GM12891 (cell line): Measurements from ENCODE around the gene FXYD6.

Experiments used
- DNase-seq: peaks from one replicate; pipeline ENCODE4 v3.0.0; 2011; ENCODE audit warnings: low spot score; ENCODE audit not compliant: insufficient read length
- FAIRE-seq: peaks from 2 replicates; lab custom pipeline; 2011; peaks lifted over from hg19 to GRCh38; lab: Jason Lieb, UNC
- PAX5 ChIP-seq: IDR thresholded peaks from 2 replicates; pipeline ENCODE4 v1.6.1; 2011; ENCODE audit warnings: low read length, moderate library complexity, mild to moderate bottlenecking; ENCODE audit not compliant: insufficient read depth, severe bottlenecking
- POLR2A ChIP-seq: IDR thresholded peaks from 2 replicates; pipeline ENCODE4 v1.6.1; 2011; ENCODE audit warnings: low read depth, low read length, control low read depth
- POLR2AphosphoS5 ChIP-seq: IDR thresholded peaks from 2 replicates; pipeline ENCODE4 v1.6.1; 2011; ENCODE audit warnings: low read depth, low read length, control low read depth
- POU2F2 ChIP-seq: IDR thresholded peaks from 2 replicates; pipeline ENCODE4 v1.6.1; 2011; ENCODE audit warnings: low read depth, mild to moderate bottlenecking, control low read depth, low read length, moderate library complexity
- SPI1 ChIP-seq: IDR thresholded peaks from 2 replicates; pipeline ENCODE4 v1.6.1; 2011; ENCODE audit warnings: low read depth, low read length, control low read depth
- TAF1 ChIP-seq: IDR thresholded peaks from 2 replicates; pipeline ENCODE4 v1.6.1; 2011; ENCODE audit warnings: low read depth, low read length, control low read depth

FXYD6 gene

GRCh38 chr11:117911694-117912093 lies 35.2 kb upstream of the FXYD6 start:
- TF ChIP-seq POLR2AphosphoS5 (no peak), TAF1 (no peak), SPI1 (no peak), POLR2A (no peak), PAX5 (no peak), POU2F2 (no peak)
- DNase-seq (no peak), FAIRE-seq (no peak)

GRCh38 chr11:117910941-117911655 lies 34.6 kb upstream of the FXYD6 start:
- DNase-seq (no peak), FAIRE-seq (no peak)
- no peak for TF ChIP-seq POLR2A
- TF ChIP-seq POU2F2, result no peak
- TF ChIP-seq POLR2AphosphoS5, result no peak
- TF ChIP-seq SPI1, result no peak
- no peak for TF ChIP-seq TAF1
- TF ChIP-seq PAX5, result no peak

- TF ChIP-seq TAF1 (no peak), SPI1 (no peak), POLR2AphosphoS5 (no peak), POLR2A (no peak), POU2F2 (no peak), PAX5 (no peak)
- DNase-seq, result no peak
- FAIRE-seq, result no peak
Measured at GRCh38 chr11:117910525-117910924, 34.1 kb upstream of the FXYD6 start.

GRCh38 chr11:117909611-117910382 lies 33.3 kb upstream of the FXYD6 start:
- DNase-seq (no peak), FAIRE-seq (no peak)
- TF ChIP-seq POLR2A (no peak), POLR2AphosphoS5 (no peak), POU2F2 (no peak)

- DNase-seq, result no peak
- FAIRE-seq, result no peak
- TF ChIP-seq SPI1 (no peak), POU2F2 (no peak), PAX5 (no peak), POLR2A (no peak), POLR2AphosphoS5 (no peak), TAF1 (no peak)
Measured at GRCh38 chr11:117908959-117909610, 32.6 kb upstream of the FXYD6 start.

GRCh38 chr11:117908109-117908895 lies 31.8 kb upstream of the FXYD6 start:
- FAIRE-seq, result no peak

GRCh38 chr11:117907276-117908108 lies 31.0 kb upstream of the FXYD6 start:
- no peak for DNase-seq
- TF ChIP-seq TAF1, result no peak
- no peak for TF ChIP-seq POLR2A
- TF ChIP-seq POU2F2, result no peak
- TF ChIP-seq POLR2AphosphoS5, result no peak
- TF ChIP-seq SPI1, result no peak
- no peak for TF ChIP-seq PAX5
- FAIRE-seq, result peak; percentile 43

More at GRCh38 chr11:117908109-117908895, 31.8 kb upstream of the FXYD6 start:
- DNase-seq, result no peak
- TF ChIP-seq POU2F2, result no peak
- TF ChIP-seq POLR2A, result no peak
- TF ChIP-seq POLR2AphosphoS5, result no peak
- no peak for TF ChIP-seq TAF1
- no peak for TF ChIP-seq SPI1
- TF ChIP-seq PAX5, result no peak

GRCh38 chr11:117906710-117907109 lies 30.3 kb upstream of the FXYD6 start:
- FAIRE-seq, result no peak
- no peak for TF ChIP-seq TAF1
- TF ChIP-seq SPI1, result no peak
- TF ChIP-seq POU2F2, result no peak
- TF ChIP-seq PAX5, result no peak
- no peak for TF ChIP-seq POLR2AphosphoS5
- TF ChIP-seq POLR2A, result no peak
- no peak for DNase-seq

- no peak for TF ChIP-seq TAF1
- TF ChIP-seq POLR2A, result no peak
- TF ChIP-seq POU2F2, result no peak
- no peak for TF ChIP-seq PAX5
- TF ChIP-seq POLR2AphosphoS5, result no peak
- TF ChIP-seq SPI1, result no peak
- no peak for FAIRE-seq
Measured at GRCh38 chr11:117906126-117906525, 29.7 kb upstream of the FXYD6 start.

More at GRCh38 chr11:117906126-117906525, 29.7 kb upstream of the FXYD6 start:
- no peak for DNase-seq
